IMR-90 (cell line): Measurements from ENCODE around the gene ZNF267. TPM values are rescaled to one million over a fixed set of nuclear protein-coding genes. Genes with fewer than 3 reads are reported as not detected.

Source experiments
- ATAC-seq: fragments of 200-7000 bp; cut with Tn5 transposase; 2 replicates; pipeline ENCODE4 v1.9.1; 2020; ENCODE audit warnings: low read depth, mild to moderate bottlenecking, moderate library complexity
- BruUV-seq: library from RNA; stranded (reverse); fragments of 400-500 nt; replicated peaks from 2 replicates; lab custom pipeline; 2021; lab: Mats Ljungman, UMichigan
- CTCF ChIA-PET: fragments of 300-600 bp; formaldehyde crosslinking; extraction: SDS; loops from one replicate; lab custom pipeline; 2021; ENCODE audit warnings: antibody characterized with exemption; lab: Yijun Ruan, JAX
- POLR2A ChIA-PET: fragments of 300-600 bp; sonication (Branson Sonifier 250); formaldehyde crosslinking; loops from one replicate; lab custom pipeline; 2022; ENCODE audit warnings: antibody characterized with exemption; ENCODE audit not compliant: unreplicated experiment; lab: Charles Lee
- DNase-seq: peaks from one replicate; pipeline ENCODE4 v3.0.0; 2013
- H2AFZ ChIP-seq: replicated peaks from 2 replicates; pipeline ENCODE3; 2013; ENCODE audit warnings: low read length, mild to moderate bottlenecking; ENCODE audit not compliant: poor library complexity
- H2AK5ac ChIP-seq: 2 replicates; pipeline ENCODE4 v1.6.1; 2013; ENCODE audit warnings: low read depth, low read length, inconsistent platforms
- H2AK9ac ChIP-seq: replicated peaks from 2 replicates; pipeline ENCODE3; 2013; ENCODE audit warnings: mild to moderate bottlenecking, low read depth, low read length, moderate library complexity; ENCODE audit not compliant: poor library complexity
- H2BK120ac ChIP-seq: 2 replicates; pipeline ENCODE4 v1.6.1; 2013; ENCODE audit warnings: low read depth, low read length, inconsistent platforms
- H2BK15ac ChIP-seq: 3 replicates; pipeline ENCODE4 v1.6.1; 2013; ENCODE audit warnings: low read depth, low read length, inconsistent platforms
- H2BK20ac ChIP-seq: 2 replicates; pipeline ENCODE4 v1.6.1; 2013; ENCODE audit warnings: low read depth, mild to moderate bottlenecking, inconsistent platforms, low read length, moderate library complexity
- H2BK5ac ChIP-seq: 2 replicates; pipeline ENCODE4 v1.6.1; 2013; ENCODE audit warnings: mild to moderate bottlenecking, low read depth, low read length, inconsistent platforms; ENCODE audit not compliant: poor library complexity, severe bottlenecking
- H3K14ac ChIP-seq: replicated peaks from 2 replicates; pipeline ENCODE4 v1.6.1; 2013; ENCODE audit warnings: low read depth, low read length, inconsistent platforms
- H3K18ac ChIP-seq: 2 replicates; pipeline ENCODE4 v1.6.1; 2013; ENCODE audit warnings: low read depth, low read length, control low read depth
- H3K23ac ChIP-seq: 2 replicates; pipeline ENCODE4 v1.6.1; 2013; ENCODE audit warnings: low read depth, low read length, inconsistent platforms
- H3K27ac ChIP-seq: 2 replicates; pipeline ENCODE4 v1.5.1; 2013; ENCODE audit warnings: mild to moderate bottlenecking, control low read depth, low read length; ENCODE audit not compliant: insufficient read depth
- H3K27me3 ChIP-seq: 2 replicates; pipeline ENCODE4 v1.6.1; 2013; ENCODE audit warnings: low read length; ENCODE audit not compliant: control insufficient read depth, insufficient read depth
- H3K36me3 ChIP-seq: 2 replicates; pipeline ENCODE4 v1.6.1; 2013; ENCODE audit warnings: low read length, mixed read lengths; ENCODE audit not compliant: control insufficient read depth, insufficient read depth
- H3K4ac ChIP-seq: 2 replicates; pipeline ENCODE4 v1.6.1; 2013; ENCODE audit warnings: low read depth, low read length, inconsistent platforms
- H3K4me1 ChIP-seq: 2 replicates; pipeline ENCODE4 v1.6.1; 2013; ENCODE audit warnings: low read length, mixed read lengths; ENCODE audit not compliant: control insufficient read depth, insufficient read depth
- H3K4me2 ChIP-seq: 2 replicates; pipeline ENCODE4 v1.6.1; 2013; ENCODE audit warnings: low read depth, mild to moderate bottlenecking, control low read depth, low read length, moderate library complexity
- H3K4me3 ChIP-seq: 2 replicates; pipeline ENCODE4 v1.5.1; 2013; ENCODE audit warnings: low read depth, mild to moderate bottlenecking, control low read depth, low read length, moderate library complexity; ENCODE audit not compliant: insufficient read depth
- H3K56ac ChIP-seq: 2 replicates; pipeline ENCODE4 v1.6.1; 2013; ENCODE audit warnings: low read length, inconsistent platforms; ENCODE audit not compliant: insufficient read depth; ENCODE audit errors: extremely low read depth
- H3K79me1 ChIP-seq, 2 experiments: 2 replicates each; pipeline ENCODE4 v1.6.1; 2013; ENCODE audit warnings: low read length in 2 of 2, inconsistent platforms in 1 of 2, low read depth in 1 of 2
- H3K9ac ChIP-seq: 2 replicates; pipeline ENCODE4 v1.6.1; 2013; ENCODE audit warnings: low read depth, low read length, control low read depth
- H3K9me1 ChIP-seq: 2 replicates; pipeline ENCODE4 v1.6.1; 2013; ENCODE audit warnings: low read length, inconsistent platforms; ENCODE audit not compliant: insufficient read depth
- H3K9me3 ChIP-seq: 2 replicates; pipeline ENCODE4 v1.6.1; 2013; ENCODE audit warnings: low read length; ENCODE audit not compliant: control insufficient read depth, insufficient read depth
- H4K20me1 ChIP-seq: 2 replicates; pipeline ENCODE4 v1.6.1; 2013; ENCODE audit warnings: low read length, inconsistent platforms; ENCODE audit not compliant: insufficient read depth
- H4K5ac ChIP-seq: 2 replicates; pipeline ENCODE4 v1.6.1; 2013; ENCODE audit warnings: mild to moderate bottlenecking, low read depth, low read length, control low read depth
- H4K8ac ChIP-seq, 2 experiments: 2 replicates each; pipeline ENCODE4 v1.6.1; 2013; ENCODE audit warnings: low read depth in 2 of 2, low read length in 2 of 2, control low read depth in 1 of 2, inconsistent platforms in 1 of 2
- H4K91ac ChIP-seq: 2 replicates; pipeline ENCODE4 v1.6.1; 2013; ENCODE audit warnings: low read depth, low read length, inconsistent platforms; ENCODE audit not compliant: insufficient read depth
- BHLHE40 ChIP-seq: fragments of 150-350 bp; IDR thresholded peaks from 2 replicates; pipeline ENCODE4 v1.6.1; 2016; ENCODE audit warnings: mild to moderate bottlenecking, low read depth, low read length
- CEBPB ChIP-seq: IDR thresholded peaks from 2 replicates; pipeline ENCODE4 v1.6.1; 2012; ENCODE audit warnings: low read depth, low read length, improper control_type of control experiment
- CHD1 ChIP-seq: IDR thresholded peaks from 2 replicates; pipeline ENCODE4 v1.6.1; 2012; ENCODE audit warnings: low read depth, low read length, improper control_type of control experiment
- FOS ChIP-seq: fragments of 150-350 bp; IDR thresholded peaks from 2 replicates; pipeline ENCODE4 v1.6.1; 2016; ENCODE audit warnings: low read depth, low read length
- MAFK ChIP-seq: IDR thresholded peaks from 2 replicates; pipeline ENCODE4 v1.6.1; 2012; ENCODE audit warnings: low read depth, low read length, improper control_type of control experiment
- MAZ ChIP-seq: IDR thresholded peaks from 2 replicates; pipeline ENCODE4 v1.6.1; 2012; ENCODE audit warnings: low read depth, mild to moderate bottlenecking, low read length, improper control_type of control experiment, moderate library complexity, borderline replicate concordance
- MXI1 ChIP-seq: IDR thresholded peaks from 2 replicates; pipeline ENCODE4 v1.6.1; 2012; ENCODE audit warnings: low read depth, mild to moderate bottlenecking, low read length, moderate library complexity, borderline replicate concordance
- NFE2L2 ChIP-seq: fragments of 150-350 bp; IDR thresholded peaks from 2 replicates; pipeline ENCODE4 v1.6.1; 2016; ENCODE audit warnings: low read depth, mild to moderate bottlenecking, low read length
- POLR2A ChIP-seq: IDR thresholded peaks from 2 replicates; pipeline ENCODE4 v1.6.1; 2012; ENCODE audit warnings: mild to moderate bottlenecking, low read depth, low read length
- RAD21 ChIP-seq: IDR thresholded peaks from 2 replicates; pipeline ENCODE4 v1.6.1; 2012; ENCODE audit warnings: low read length, improper control_type of control experiment
- RFX5 ChIP-seq: IDR thresholded peaks from 2 replicates; pipeline ENCODE4 v1.8.0; 2012; ENCODE audit warnings: low read depth, mild to moderate bottlenecking, low read length, moderate library complexity
- SMC3 ChIP-seq: fragments of 150-350 bp; IDR thresholded peaks from 2 replicates; pipeline ENCODE4 v1.6.1; 2016; ENCODE audit warnings: low read depth, mild to moderate bottlenecking, antibody characterized with exemption, low read length, moderate library complexity
- WGBS, 2 experiments: methylation state at CpG; one replicate each; pipeline versions ENCODE4 v1.1.5 to v1.1.7; 2013; ENCODE audit warnings: missing lambda C conversion rate in 2 of 2; ENCODE audit not compliant: insufficient read length in 1 of 2; ENCODE audit errors: extremely low coverage in 2 of 2; 5-methylcytosine and 5-hydroxymethylcytosine counted together
- dilution Hi-C: fragments of 300-500 bp; cut with HindIII; formaldehyde crosslinking; loops from one replicate; pipeline ENCODE4 v1.14.3; 2018; ENCODE audit warnings: low sequenced_read_pairs; ENCODE audit not compliant: unreplicated experiment
- in situ Hi-C: fragments of 300-500 bp; cut with MboI; formaldehyde crosslinking; loops from 3 replicates; pipeline ENCODE4 v1.14.3; 2019; ENCODE audit warnings: low sequenced_read_pairs, inconsistent platforms, mixed read lengths
- intact Hi-C: fragments of 100-400 bp; cut with micrococcal nuclease; formaldehyde crosslinking; loops from 2 replicates; pipeline ENCODE4 v1.10.0; 2022
- polyA plus RNA-seq, 3 experiments: library from polyadenylated mRNA; depleted of rRNA; stranded (reverse); fragments of >200 nt; gene quantifications; 2 replicates each; pipeline ENCODE4 v1.2.3, GENCODE V29; 2012; ENCODE audit warnings: low replicate concordance in 1 of 3
- total RNA-seq: library from RNA; depleted of rRNA; stranded (reverse); fragments of >200 nt; gene quantifications from 2 replicates; pipeline ENCODE4 v1.2.3, GENCODE V29; 2012

Gene ZNF267
- total and polyA plus RNA-seq, 2 of the 4 experiments (the other 2 are of a cell fraction), result 2.5 to 15.6 TPM

DNA sequence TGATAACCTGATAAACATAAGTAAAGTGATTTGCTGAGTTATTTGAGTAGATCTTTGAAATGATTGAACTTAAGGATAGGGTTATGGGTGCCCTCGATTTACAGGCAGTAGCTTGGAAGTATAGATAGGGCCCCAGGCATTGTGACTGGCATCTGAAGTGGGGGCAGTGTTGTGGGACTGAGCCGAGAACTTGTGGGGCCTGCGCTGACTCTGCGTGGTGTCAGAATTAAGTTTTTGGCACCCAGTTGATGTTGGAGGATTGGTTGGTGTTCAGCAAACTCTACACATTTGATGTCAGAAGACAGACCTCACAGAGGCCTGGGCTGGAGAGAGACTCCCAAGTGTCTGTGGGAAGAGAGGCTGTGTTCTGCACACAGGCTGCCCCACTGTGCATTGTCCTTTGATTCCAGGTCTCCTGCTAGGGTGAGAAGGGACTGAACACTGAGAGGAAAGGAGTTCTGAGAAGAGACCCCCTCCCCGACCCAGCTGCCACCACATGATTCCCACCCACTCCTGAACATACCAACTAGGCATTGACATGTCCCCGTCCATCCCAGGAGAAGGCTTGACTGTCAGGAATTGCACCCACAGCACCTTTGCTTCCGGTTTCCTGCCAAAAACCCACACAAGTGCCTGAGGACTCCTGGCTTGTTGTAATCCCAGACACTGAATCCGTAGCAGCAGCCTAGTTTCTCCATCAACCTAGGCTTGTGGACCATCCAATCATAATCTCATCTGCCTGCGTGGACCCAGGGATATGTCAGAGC lies 4.5 kb downstream of the ZNF267 start:
- DNase-seq, result no peak
- Histone ChIP-seq H3K14ac (no peak overlapping the region), H2BK20ac (peak overlapping the region; percentile 6; the same call in 1 of the 2 replicates), H2BK120ac (0 out of 2 replicates have a peak overlapping the region, but pooled peaks have one; percentile 1), H4K5ac (peak overlapping the region; percentile 40), H2AFZ (peak overlapping the region; percentile 13), H3K4me3 (no peak overlapping the region), H2AK5ac (peak overlapping the region; percentile 43), H3K9me3 (0 out of 2 replicates have a peak, but pooled peaks cover 2% of the 10 kb centered on the region), H3K56ac (no peak overlapping the region), H3K27me3 (no peaks in the 10 kb centered on the region), H2BK15ac (peak overlapping the region; percentile 51; the same call in 1 of the 3 replicates), H3K9ac (peak overlapping the region; percentile 22; the same call in 1 of the 2 replicates), H3K79me1 (peaks cover 41 to 71% of the 10 kb centered on the region in 2 experiments), H4K20me1 (peaks cover 15% of the 10 kb centered on the region), H4K8ac (peak overlapping the region in 1 of 2 experiments; percentile 4; a peak in 2 of 4 replicates), H3K23ac (no peak overlapping the region; the same call in 1 of the 2 replicates), H4K91ac (peak overlapping the region; percentile 42; the same call in 1 of the 2 replicates), H3K9me1 (peaks cover 9% of the 10 kb centered on the region), H3K4me2 (peak overlapping the region; percentile 44; the same call in 1 of the 2 replicates), H3K18ac (peak overlapping the region; percentile 48), H2AK9ac (peak overlapping the region; percentile 53), H2BK5ac (peak overlapping the region; percentile 84), H3K36me3 (peaks cover 11% of the 10 kb centered on the region), H3K27ac (peak overlapping the region; percentile 83), H3K4me1 (peaks cover 23% of the 10 kb centered on the region), H3K4ac (peak overlapping the region; percentile 39; the same call in 1 of the 2 replicates)
- no TSS peak for BruUV-seq
- dilution Hi-C loops, result no loop called here
- in situ Hi-C loops, result loop anchor here (5.0 to 10.0 kb wide), 2 partner anchors 371 to 683 kb away; partner anchors contain the start of gene RUSF1
- ChIA-PET POLR2A (no interaction called here), CTCF (interaction anchor here (0.6 to 1.7 kb wide), 4 partner anchors 10 to 726 kb away, joined by 3 to 12 read pairs (median 4); no protein-coding TSS in a partner anchor)
- WGBS, 2 experiments, result 100% methylated on average over 2 of the region's 9 CpGs; no CpG with 5 or more reads in 1 of the 2 experiments
- no peak for ATAC-seq
- intact Hi-C loops, result loop anchor here (10.0 kb wide), 1 partner anchor 693 kb away; the partner anchor contains the start of gene FUS
- TF ChIP-seq MXI1 (no peak), MAFK (no peak), POLR2A (no peak), CEBPB (no peak), BHLHE40 (no peak), SMC3 (no peak), MAZ (no peak), RAD21 (no peak), RFX5 (no peak), FOS (no peak), CHD1 (no peak), NFE2L2 (no peak)
